Loucy (cell line): ENCODE results near the gene MBD2.
A peak's percentile ranks its signal among the peaks of the same experiment; 100 is the strongest.

Source experiments
- H2AFZ ChIP-seq: fragments of 200-600 bp; sonication (generic); 2 replicates; pipeline ENCODE4 v1.6.0; 2016; ENCODE audit warnings: antibody characterized with exemption, mild to moderate bottlenecking, low read length, moderate library complexity
- H3F3A ChIP-seq: fragments of 200-600 bp; 2 replicates; pipeline ENCODE4 v1.6.0; 2016; ENCODE audit warnings: antibody characterized with exemption, low read depth, mild to moderate bottlenecking
- H3K27me3 ChIP-seq: fragments of 200-600 bp; sonication (generic); 2 replicates; pipeline ENCODE4 v1.6.1; 2014; ENCODE audit warnings: low read length, mild to moderate bottlenecking; ENCODE audit not compliant: insufficient read depth, poor library complexity, severe bottlenecking
- H3K36me3 ChIP-seq: fragments of 200-600 bp; sonication (generic); 2 replicates; pipeline ENCODE4 v1.6.1; 2016; ENCODE audit warnings: low read length; ENCODE audit not compliant: insufficient read depth
- H3K4me1 ChIP-seq: fragments of 200-600 bp; sonication (generic); 2 replicates; pipeline ENCODE4 v1.5.1; 2014; ENCODE audit warnings: low read length, mild to moderate bottlenecking; ENCODE audit not compliant: insufficient read depth, poor library complexity, severe bottlenecking
- H3K4me2 ChIP-seq: fragments of 200-600 bp; sonication (generic); 2 replicates; pipeline ENCODE4 v1.6.0; 2014; ENCODE audit warnings: antibody characterized with exemption, low read length, low read depth, mild to moderate bottlenecking; ENCODE audit not compliant: poor library complexity, severe bottlenecking
- H3K4me3 ChIP-seq: fragments of 200-600 bp; sonication (generic); 2 replicates; pipeline ENCODE4 v1.5.1; 2014; ENCODE audit warnings: low read length, mild to moderate bottlenecking, mixed read lengths; ENCODE audit not compliant: poor library complexity, severe bottlenecking
- H3K79me2 ChIP-seq: fragments of 200-600 bp; sonication (generic); 2 replicates; pipeline ENCODE4 v1.6.1; 2014; ENCODE audit warnings: low read length; ENCODE audit not compliant: insufficient read depth
- H3K9ac ChIP-seq: fragments of 200-600 bp; sonication (generic); 2 replicates; pipeline ENCODE4 v1.6.0; 2014; ENCODE audit warnings: mild to moderate bottlenecking, low read depth, low read length, moderate library complexity; ENCODE audit not compliant: poor library complexity, severe bottlenecking
- H3K9me2 ChIP-seq: fragments of 200-600 bp; sonication (generic); replicated peaks from 2 replicates; pipeline ENCODE4 v1.6.1; 2016; ENCODE audit warnings: low read depth, low read length, mixed read lengths
- H3K9me3 ChIP-seq: fragments of 200-600 bp; sonication (generic); 2 replicates; pipeline ENCODE4 v1.6.1; 2014; ENCODE audit warnings: mild to moderate bottlenecking, antibody characterized with exemption, low read length, low read depth; ENCODE audit not compliant: insufficient read depth
- H4K20me1 ChIP-seq: fragments of 200-600 bp; sonication (generic); 2 replicates; pipeline ENCODE4 v1.6.0; 2014; ENCODE audit warnings: antibody characterized with exemption, low read length, mild to moderate bottlenecking; ENCODE audit not compliant: insufficient read depth, poor library complexity, severe bottlenecking
- EZH2phosphoT487 ChIP-seq: fragments of 200-600 bp; IDR thresholded peaks from 2 replicates; pipeline ENCODE4 v1.6.1; 2018; ENCODE audit warnings: antibody characterized with exemption, mild to moderate bottlenecking, moderate library complexity, borderline replicate concordance
- TF ChIP-seq, protein P1 (sequence below): fragments of 200-600 bp; sonication (generic); conservative IDR thresholded peaks from 2 replicates; pipeline ENCODE4 v1.5.1; 2014; ENCODE audit warnings: mild to moderate bottlenecking, antibody characterized with exemption, low read length

MBD2 gene

DNA sequence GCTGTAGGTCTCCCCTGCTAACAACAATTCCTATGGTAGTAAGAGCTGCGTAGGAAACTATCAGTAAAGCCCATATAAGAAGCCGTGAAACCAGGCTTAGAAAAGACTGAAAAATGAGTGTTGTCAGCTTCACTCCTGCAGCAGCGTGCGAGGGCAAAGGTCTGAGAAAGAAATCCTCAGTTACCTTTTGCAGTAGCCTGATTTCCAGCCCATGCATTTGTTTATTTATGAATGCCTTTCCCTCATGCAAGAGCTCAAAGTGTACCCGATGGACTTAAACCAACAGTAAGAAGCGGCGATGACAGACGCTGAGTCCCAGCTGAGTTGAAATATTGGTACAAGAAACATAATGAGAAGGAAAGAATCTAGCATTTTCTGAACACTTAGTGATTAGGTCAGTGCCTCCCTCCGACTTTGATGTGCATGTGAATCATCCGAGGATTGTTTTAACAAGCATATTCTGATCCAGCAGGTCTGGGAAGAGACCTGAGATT is 29.8 kb upstream of the MBD2 start:
- H3K9me2 ChIP-seq: no peaks in the 10 kb centered on the region
- no peaks in the 10 kb centered on the region for H3K27me3 ChIP-seq
- H3K4me2 ChIP-seq: no peak overlapping the region
- H3K9ac ChIP-seq: no peak overlapping the region
- H3K36me3 ChIP-seq: no peaks in the 10 kb centered on the region
- H3K4me3 ChIP-seq: no peak overlapping the region
- H3F3A ChIP-seq: no peaks in the 10 kb centered on the region
- no peaks in the 10 kb centered on the region for H4K20me1 ChIP-seq
- H3K79me2 ChIP-seq: no peaks in the 10 kb centered on the region
- H2AFZ ChIP-seq: peak overlapping the region; percentile 56
- peaks cover 22% of the 10 kb centered on the region for H3K4me1 ChIP-seq
- H3K9me3 ChIP-seq: no peaks in the 10 kb centered on the region
- no peak for TF ChIP-seq EZH2phosphoT487
- TF ChIP-seq, protein P1, sequence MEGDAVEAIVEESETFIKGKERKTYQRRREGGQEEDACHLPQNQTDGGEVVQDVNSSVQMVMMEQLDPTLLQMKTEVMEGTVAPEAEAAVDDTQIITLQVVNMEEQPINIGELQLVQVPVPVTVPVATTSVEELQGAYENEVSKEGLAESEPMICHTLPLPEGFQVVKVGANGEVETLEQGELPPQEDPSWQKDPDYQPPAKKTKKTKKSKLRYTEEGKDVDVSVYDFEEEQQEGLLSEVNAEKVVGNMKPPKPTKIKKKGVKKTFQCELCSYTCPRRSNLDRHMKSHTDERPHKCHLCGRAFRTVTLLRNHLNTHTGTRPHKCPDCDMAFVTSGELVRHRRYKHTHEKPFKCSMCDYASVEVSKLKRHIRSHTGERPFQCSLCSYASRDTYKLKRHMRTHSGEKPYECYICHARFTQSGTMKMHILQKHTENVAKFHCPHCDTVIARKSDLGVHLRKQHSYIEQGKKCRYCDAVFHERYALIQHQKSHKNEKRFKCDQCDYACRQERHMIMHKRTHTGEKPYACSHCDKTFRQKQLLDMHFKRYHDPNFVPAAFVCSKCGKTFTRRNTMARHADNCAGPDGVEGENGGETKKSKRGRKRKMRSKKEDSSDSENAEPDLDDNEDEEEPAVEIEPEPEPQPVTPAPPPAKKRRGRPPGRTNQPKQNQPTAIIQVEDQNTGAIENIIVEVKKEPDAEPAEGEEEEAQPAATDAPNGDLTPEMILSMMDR: no peak

DNA sequence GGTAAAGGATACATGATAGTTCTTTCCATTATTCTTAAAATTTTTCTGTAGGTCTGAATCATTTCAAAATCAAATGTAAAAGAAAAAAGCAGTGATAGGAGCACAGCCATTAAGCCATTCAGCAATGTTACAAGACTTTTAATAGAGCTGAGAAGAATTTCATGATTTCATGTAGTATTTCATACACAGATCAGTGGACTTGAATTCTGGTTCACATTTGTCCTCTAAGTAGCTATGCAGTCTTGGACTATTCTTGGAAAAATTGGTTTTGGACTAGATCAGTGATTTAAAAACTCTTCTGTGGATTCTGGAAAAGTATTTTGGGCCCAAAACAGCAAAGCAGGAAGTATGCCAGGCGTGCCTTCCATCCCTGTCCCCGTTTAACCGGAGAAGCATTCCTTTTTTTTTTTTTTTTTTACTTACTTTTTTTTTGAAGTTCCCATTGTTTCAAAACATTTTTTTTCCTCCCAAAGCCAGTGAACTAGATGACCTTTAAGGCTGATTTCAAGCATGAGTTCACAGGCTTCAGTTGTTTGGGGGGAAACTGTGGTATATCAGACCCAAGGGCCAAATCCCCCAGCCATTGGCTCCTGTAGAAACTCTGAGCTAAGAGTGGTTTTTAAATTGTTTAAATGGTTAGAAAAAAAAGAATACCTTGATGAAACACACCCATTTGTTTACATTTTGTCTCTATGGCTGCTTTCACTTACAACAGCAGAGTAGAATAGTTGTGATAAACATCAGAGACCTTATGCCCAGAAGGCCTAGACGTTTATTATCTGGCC is 27.3 kb upstream of the MBD2 start:
- Histone ChIP-seq H3K4me1 (peaks cover 25% of the 10 kb centered on the region), H3K4me3 (no peak overlapping the region), H2AFZ (peak overlapping the region; percentile 17; the same call in 1 of the 2 replicates), H3K79me2 (no peaks in the 10 kb centered on the region), H3K9me2 (no peaks in the 10 kb centered on the region; the same call in 1 of the 2 replicates), H3K9me3 (no peaks in the 10 kb centered on the region), H3K4me2 (no peak overlapping the region), H3F3A (no peaks in the 10 kb centered on the region), H3K9ac (no peak overlapping the region), H4K20me1 (no peaks in the 10 kb centered on the region), H3K36me3 (no peaks in the 10 kb centered on the region), H3K27me3 (no peaks in the 10 kb centered on the region)
- TF ChIP-seq, protein P1: no peak
- no peak for TF ChIP-seq EZH2phosphoT487

DNA sequence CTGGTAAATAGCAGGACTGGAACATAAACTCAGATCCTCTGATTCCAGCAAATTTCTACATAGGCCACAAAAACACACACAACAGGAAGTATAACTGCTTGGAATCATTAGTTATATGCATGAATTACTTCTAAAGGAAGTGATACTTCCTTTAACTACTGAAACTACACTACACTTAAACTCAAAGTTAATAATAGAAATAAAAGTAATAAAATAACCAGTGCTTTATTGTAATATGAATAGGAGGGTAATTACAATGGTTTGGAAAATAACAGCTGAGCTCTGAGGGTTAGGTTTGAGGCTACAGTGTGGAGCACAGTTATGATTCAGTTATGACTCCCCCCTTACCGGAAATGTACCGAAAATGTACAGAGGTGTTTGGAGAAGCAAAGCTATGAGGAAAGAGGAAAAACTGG is 26.4 kb upstream of the MBD2 start:
- Histone ChIP-seq H4K20me1 (no peaks in the 10 kb centered on the region), H2AFZ (no peak overlapping the region), H3K9me2 (no peaks in the 10 kb centered on the region; the same call in 1 of the 2 replicates), H3K36me3 (no peaks in the 10 kb centered on the region), H3F3A (no peaks in the 10 kb centered on the region), H3K79me2 (no peaks in the 10 kb centered on the region), H3K4me1 (peaks cover 25% of the 10 kb centered on the region), H3K9me3 (no peaks in the 10 kb centered on the region), H3K9ac (no peak overlapping the region), H3K4me3 (no peak overlapping the region), H3K4me2 (peak overlapping the region; percentile 5), H3K27me3 (no peaks in the 10 kb centered on the region)
- TF ChIP-seq, protein P1: no peak
- no peak for TF ChIP-seq EZH2phosphoT487
